SK-MEL-5 (cell line): ENCODE results near the gene RXYLT1. TPM values are rescaled to one million over a fixed set of nuclear protein-coding genes. Genes with fewer than 3 reads are reported as not detected.
"Not testable (repeated sequence)": the region's sequence is repeated elsewhere in the genome, so short reads cannot be mapped to it uniquely, and the experiment has no call there.

Experiments
- DNase-seq: peaks from one replicate; pipeline ENCODE4 v3.0.0-alpha.2; 2016; ENCODE audit warnings: low read depth, low spot score
- in situ Hi-C: cut with HindIII; loops from 2 replicates; pipeline ENCODE4 v1.10.0; 2016; ENCODE audit warnings: low sequenced_read_pairs, high pct_unique_total_duplicates, low pct_unique_long_range_greater_than_20kb
- total RNA-seq: library from RNA; depleted of rRNA; stranded (reverse); fragments of >200 nt; shearing (Covaris generic); gene quantifications from 2 replicates; pipeline ENCODE4 v1.2.3, GENCODE V29; 2014

The RXYLT1 gene
- total RNA-seq, 1 experiment from 2014 or later = 88.5 TPM

DNA sequence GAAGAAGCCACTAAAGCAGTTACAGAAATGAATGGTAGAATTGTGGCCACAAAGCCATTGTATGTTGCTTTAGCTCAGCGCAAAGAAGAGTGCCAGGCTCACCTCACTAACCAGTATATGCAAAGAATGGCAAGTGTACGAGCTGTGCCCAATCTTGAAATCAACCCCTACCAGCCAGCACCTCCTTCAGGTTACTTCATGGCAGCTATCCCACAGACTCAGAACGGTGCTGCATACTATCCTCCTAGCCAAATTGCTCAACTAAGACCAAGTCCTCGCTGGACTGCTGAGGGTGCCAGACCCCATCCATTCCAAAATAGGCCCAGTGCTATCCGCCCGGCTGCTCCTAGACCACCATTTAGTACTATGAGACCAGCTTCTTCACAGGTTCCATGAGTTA is 43.3 kb downstream of the RXYLT1 start:
- no peak for DNase-seq
- in situ Hi-C loops = loop anchor here (25.0 kb wide), 2 partner anchors 411 to 439 kb away; no protein-coding TSS in a partner anchor

DNA sequence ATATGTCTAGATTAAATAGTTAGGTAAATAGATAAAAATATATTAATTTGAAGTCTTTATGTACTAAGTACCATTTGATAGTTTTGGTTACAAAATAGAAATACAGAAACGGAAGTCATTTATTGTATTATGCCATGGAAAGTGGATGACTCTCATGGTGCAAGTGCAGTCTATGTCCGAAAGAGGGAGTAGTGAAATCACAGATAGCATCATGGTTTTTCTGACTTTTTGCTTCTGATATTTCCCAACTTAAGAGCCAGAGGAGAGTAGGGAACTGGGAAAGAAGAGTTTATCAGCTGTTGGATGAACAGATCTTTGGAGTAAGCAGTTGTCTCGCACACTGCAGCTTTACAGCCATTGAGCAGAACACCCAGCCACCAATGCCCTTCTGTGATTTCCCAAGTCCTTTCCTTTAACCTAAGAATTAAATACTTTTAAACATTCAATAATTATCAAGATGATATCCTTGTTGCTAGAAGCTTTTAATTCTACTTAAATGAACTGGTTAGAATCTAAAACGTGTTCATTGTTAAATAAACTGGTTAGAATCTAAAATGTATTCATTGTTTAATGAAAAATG is 46.4 kb downstream of the RXYLT1 start:
- peak; percentile 83 for DNase-seq
- in situ Hi-C loops = no loop called here

DNA sequence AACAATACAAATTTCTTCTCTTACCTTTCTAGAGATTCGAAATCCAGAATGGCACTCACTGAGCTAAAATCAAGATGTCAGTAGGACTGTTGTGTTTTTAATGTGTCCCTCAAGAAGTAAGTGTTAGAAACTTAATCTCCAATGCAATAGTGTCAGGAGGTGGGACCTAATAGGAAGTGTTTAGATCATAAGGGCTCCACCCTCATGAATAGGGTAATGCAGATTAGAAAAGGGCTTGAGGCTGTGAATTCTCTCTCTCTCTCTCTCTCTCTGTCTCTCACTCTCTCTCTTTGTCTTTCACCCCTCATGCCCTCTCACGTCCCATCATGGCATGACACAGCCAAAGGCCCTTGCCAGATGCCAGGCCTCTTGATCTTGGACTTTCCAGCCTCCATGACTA is 49.2 kb downstream of the RXYLT1 start:
- in situ Hi-C loops = no loop called here
- DNase-seq = no peak

DNA sequence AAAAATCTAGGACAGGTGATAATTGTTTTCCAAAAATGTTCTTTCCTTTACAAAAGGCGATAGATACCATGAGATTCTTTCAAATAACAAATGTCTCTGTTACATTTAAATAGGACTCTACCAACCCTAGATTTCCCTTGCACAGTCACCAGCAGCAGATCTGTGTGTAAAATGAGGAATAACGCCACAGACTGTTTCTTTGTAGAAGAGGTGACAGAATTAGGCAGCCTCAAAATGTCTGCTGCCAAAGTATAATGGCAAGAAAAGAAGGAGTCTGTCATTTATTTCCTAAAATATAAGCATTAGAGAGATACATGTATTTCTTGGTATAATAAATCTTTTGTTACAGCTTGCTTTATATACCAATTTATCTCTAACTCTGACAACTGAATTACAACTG is 56.3 kb downstream of the RXYLT1 start:
- DNase-seq = no peak
- in situ Hi-C loops = no loop called here

DNA sequence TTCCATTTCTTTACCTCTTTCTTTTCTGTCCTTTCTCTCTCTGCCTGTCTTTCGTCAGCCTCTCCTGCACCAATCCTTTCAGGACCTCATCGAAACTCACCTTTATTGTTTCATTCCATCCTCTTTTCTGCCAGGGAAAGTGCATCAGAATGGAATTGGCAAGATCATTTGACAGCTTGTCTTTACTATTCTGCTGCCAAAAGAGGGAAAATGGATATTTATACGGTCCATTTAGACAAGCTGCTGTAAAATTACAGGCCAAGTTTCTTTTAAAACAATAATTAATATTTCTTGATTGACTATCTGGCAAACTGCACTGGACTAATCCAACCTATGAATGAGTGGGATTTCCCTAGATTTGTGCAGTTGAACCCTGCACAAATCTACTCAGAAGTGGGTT is 57.2 kb downstream of the RXYLT1 start:
- in situ Hi-C loops = no loop called here

DNA sequence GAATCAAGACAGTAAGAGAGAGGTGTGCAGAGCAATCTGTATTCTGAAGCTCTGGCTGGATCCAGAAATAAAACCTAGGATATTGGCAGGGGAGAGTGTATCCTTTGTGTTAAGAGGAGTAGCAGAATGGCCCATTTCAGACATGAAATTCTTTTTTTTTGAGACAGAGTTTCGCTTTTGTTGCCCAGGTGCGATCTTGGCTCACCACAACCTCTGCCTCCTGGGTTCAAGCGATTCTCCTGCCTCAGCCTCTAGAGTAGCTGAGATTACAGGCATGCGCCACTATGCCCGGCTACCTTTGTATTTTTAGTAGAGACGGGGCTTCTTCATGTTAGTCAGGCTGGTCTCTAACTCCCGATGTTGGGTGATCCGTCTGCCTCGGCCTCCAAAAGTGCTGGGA is 58.7 kb downstream of the RXYLT1 start:
- no peak for DNase-seq
- in situ Hi-C loops = no loop called here

More for the DNA sequence above, 57.2 kb downstream of the RXYLT1 start:
- no peak for DNase-seq

DNA sequence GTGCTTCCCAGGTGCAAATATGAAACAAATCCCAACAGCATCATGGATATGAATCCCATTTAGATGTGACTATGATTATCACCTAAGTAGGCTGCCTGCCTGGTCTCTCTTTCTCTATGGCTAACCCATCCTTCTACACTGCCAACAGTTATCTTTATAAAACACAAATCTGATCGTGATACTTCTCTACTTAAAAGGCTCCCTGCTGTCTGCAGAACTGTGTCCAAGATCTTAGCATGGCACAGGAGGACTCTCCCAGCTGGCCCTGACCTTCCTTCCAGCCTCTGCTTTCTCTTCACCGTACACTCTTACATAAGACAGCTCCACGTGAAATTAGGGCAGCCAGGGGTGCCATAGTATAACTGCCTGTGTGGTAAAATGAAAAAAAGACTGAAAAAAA is 61.3 kb downstream of the RXYLT1 start:
- DNase-seq = no peak
- in situ Hi-C loops = no loop called here

DNA sequence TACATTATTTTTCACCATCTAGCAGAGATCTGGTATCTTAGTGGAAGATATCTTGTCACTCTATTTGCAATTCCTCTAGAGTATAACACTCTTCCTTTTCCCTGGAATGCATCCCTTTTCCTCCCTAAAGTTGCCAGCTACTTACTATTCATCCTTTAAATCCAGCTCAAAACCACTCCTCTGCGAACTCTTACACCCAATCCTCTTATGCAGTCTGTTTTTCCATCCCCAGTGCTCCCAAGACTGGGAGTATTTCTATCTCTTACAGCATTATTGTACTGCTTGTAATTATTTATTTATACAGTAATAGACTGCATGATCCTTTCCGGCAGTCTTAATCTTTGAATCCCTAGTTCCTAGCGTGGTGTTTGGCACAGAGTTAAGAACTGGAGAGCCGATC is 61.9 kb downstream of the RXYLT1 start:
- no peak for DNase-seq
- in situ Hi-C loops = no loop called here

DNA sequence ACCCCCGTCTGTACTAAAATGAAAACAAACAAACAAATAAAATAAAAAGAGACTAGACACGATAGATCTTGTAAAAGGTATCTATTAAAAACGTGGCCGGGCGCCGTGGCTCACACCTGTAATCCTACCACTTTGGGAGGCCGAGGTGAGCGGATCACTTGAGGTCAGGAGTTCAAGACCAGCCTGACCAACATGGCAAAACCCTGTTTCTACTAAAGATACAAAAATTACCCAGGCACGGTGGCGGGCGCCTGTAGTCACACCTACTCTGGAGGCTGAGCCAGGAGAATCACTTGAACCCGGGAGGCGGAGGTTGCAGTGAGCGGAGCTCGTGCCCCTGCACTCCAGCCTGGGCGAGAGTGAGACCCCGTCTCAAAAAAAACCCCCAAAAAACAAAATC is 63.0 kb downstream of the RXYLT1 start:
- in situ Hi-C loops, DNase-seq: not testable (repeated sequence)

DNA sequence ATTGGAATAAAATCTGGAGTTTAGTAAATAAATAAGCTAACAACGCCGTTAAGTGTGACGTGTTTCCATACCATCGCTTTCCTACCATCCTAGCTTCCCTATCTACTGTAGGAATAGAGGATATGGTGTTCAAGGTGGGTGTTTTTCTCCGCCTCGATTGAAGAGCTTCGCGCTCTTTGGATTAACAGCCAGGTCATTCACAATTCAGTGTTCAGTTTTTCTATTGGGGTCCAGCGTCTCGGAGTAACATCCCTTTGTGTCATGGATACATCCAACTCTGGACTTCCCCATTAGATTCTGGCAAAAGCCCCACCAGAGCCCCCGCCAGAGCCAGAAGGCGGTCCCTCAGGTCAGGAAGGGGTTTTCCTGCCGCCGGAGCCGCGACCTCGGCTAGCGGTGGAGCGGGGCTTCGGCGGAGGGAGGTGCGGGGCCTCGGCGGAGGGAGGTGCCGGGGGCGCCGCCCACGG is 63.6 kb downstream of the RXYLT1 start:
- in situ Hi-C loops = no loop called here
- DNase-seq = no peak

DNA sequence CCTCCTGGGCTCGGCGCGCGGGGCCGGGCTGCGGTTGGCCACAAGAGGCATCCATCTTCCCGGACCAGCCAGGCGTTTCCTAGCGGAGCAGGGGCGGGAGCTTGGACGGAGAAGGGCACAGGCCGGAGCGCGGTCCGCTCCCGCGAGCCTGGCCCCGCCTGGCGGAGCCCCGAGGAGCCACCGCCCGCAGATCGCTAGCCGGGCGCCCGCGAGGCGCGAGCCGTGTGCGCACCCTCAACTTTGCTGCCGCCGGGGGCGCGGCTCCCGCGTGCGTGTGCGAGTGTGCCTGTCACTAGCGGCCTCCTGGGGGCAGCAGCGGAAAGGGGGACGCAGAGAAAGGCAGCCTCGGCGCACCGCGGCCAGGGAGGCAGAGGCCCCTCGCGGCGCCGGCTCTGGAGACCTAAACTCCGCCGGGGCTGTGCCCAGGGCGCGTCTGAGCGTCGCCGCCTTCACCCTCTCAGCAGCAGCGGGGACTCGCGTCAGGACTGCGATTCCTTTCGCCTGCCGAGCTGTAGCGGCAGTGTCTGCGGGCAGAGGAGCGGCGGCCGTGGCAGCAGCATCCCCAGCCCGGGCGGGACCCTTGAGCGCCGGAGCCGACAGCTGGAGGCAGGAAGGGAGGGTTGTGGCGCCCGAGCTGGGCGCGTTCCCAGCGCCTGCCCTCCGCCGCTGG is 64.1 kb downstream of the RXYLT1 start:
- peak; percentile 92 for DNase-seq
- in situ Hi-C loops = no loop called here

DNA sequence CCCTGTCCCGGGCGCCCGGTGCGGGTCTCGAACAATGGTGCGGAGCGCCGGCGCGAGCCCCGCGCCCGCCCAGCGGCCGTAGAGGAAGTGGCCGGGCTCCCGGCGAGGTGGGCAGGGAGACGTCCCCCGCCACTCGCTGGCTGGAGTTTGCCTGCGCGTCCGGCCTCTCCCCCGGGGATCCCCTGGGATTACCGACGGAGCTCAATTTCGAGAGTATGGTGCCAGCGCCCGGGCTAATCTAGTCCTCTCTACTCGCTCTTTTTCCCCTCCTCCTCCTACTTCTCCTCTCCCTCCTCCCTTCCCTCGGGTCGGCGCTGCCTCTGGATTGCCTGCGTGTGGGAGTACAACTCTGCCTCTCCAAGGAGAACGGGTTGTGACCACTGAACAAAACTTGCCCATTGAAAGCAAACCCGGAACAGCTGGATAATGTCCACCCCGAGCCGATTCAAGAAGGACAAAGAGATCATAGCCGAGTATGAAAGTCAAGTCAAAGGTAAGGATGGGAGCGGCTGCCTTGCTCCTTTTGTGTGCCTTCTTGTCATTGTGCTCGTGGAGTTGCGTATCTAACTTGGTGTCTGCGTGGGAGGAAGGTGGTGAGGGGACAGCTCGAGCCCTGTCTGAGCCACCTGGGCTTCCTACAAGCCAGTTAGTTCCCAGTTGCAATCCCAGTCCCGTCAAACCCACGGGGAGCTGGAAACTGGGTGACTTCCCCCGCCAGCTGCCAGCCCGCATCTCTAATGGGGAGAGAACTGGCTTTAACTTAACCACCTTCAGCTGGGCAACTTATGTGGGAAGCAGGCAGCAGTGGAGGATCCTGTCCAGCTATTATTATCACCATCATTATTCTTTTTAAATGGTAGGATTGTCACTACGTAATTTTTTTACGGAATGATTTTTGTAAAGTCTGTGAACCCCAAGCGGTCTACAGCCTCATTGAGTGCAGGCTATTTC is 65.0 kb downstream of the RXYLT1 start, which contains the start of gene SRGAP1:
Gene SRGAP1, plus strand, starts transcription at position 310 of the 951 bp plus-strand sequence. Its CDS starts 117 bp downstream, at position 427.
- DNase-seq = peak; percentile 73
- in situ Hi-C loops = no loop called here

DNA sequence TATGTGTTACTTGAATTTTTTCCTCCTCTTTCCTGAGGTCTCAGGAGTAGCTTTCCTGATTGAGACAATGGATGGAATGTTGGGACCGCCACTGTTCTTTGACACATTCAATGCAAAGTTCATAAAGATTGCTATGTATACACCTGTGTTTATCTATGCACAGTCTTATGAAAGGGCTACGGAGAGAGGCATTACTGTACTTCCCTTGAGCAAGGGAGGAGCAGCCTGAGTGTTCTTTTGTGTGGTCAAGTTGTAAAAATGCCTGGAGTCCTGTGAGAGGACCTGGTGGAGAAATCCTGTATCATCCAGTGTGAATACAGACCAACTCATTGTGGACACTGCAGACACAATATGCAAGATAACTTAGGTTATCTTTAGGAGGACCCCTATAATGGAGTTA is 66.0 kb downstream of the RXYLT1 start:
- peak; percentile 80 for DNase-seq
- in situ Hi-C loops = no loop called here

DNA sequence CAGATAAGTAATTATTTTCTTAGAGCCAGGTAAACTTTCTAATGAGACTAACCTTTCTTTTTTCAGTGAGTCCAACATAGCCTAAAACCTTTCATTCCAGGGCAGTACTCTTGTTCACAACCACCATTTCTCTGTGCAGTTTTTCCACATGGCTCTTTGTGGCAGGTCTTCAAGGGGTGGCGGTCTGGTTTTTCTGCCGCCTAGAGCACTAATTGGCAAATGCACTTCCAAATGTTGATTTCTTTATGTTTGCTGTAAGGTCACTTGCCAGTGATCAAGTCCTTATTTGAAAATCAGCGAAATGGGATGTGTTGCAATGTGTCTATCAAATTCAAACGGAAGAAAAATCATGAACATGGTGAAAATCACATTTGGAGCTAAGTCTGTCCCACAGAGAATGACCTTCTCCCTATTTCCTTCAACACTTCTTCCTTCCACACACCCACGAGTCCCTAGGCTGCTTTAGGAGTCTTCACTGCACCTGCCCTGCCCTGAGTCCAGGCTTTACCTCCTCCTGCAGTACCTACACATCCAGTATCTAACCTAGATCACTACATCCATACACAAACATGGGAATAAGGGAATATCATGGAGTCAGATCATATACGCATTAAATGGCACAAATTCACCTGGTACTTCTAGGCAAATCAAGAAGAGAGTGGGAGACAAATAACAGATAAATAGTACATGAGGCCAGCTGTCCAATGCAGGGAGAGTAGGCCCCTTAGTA is 66.7 kb downstream of the RXYLT1 start:
- in situ Hi-C loops = no loop called here
- peak; percentile 38 for DNase-seq

DNA sequence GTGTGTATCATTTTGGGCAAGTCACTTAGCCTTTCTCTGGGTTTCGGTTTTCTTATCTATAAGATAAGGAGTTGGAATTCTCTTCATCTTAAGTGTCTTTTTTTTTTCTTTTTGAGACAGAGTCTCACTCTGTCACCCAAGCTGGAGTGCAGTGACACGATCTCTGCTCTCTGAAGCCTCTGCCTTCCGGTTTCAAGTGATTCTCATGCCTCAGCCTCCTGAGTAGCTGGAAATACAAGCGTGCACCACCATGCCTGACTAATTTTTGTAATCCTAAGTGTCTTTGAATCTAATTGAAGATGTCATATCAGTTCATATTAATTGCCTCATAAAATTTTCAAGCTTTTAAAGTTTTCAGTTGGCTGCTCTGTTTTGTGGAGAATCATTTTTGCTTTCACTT is 68.7 kb downstream of the RXYLT1 start:
- DNase-seq = no peak
- in situ Hi-C loops = no loop called here

DNA sequence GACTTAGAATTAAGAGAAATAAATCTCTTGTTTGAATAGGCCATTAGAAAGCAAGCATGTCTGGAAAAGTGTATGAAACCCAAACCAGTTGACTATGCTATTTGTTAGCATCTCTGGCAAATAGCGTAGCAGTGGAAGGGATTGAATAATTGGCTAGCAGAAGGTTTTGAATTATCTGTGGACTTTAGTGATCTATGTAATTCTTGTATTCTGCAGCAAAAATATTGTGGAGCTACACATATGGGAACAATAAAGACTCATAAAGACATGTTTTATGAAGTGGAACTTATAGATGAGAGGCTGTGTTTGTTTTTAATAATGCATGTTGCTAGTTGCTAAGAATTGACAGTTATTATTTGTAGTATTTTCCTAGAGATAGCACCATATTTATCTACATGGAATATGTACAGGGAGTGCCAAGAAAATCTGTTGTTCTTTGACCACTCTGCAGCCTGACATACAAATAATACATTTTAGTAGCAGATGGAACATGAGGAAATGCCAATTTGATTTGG is 69.5 kb downstream of the RXYLT1 start:
- in situ Hi-C loops = no loop called here
- DNase-seq = no peak

DNA sequence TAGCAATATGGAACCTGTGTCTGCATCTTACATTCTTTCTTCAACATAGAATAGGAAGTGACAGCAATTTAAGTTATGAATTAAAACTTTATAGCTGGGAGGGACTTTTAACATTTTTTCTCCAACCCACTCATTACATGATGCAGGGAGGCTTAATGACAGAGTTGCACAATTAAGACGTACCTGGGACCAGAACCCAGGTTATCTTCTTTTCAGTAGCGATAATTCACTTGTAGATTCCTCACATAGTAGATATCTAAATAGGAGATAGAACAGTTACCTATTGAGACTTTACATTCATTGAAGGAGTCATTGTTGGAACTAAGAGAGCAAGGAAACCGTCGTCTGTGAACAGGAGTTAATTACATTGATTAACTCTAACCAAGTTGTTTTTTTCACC is 69.9 kb downstream of the RXYLT1 start:
- in situ Hi-C loops = no loop called here

More for the DNA sequence above, 69.9 kb downstream of the RXYLT1 start:
- DNase-seq = no peak
